GM19240 (cell line): ENCODE data around the gene LHFPL4.
"Not testable (repeated sequence)": the region's sequence is repeated elsewhere in the genome, so short reads cannot be mapped to it uniquely, and the experiment has no call there.

Experiments used
- DNase-seq: peaks from one replicate; pipeline ENCODE4 v3.0.0; 2011; ENCODE audit warnings: low spot score; ENCODE audit not compliant: insufficient read length

Gene LHFPL4

DNA sequence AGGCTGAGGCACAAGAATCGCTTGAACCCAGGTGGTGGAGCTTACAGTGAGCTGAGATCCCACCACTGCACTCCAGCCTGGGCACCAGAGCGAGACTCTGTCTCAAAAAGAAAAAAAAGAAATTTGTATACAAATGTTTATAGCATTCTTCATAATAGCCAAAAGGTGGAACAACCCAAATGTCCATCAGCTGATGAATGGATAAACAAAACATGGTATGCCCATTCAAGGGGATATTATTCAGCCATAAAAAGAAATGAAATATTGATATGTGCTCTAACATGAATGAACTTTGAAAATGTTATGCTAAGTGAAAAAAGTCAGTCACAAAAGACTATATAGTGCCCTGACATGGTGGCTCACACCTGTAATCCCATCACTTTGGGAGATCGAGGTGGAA, 11.4 kb downstream of the LHFPL4 start:
- DNase-seq = no peak

DNA sequence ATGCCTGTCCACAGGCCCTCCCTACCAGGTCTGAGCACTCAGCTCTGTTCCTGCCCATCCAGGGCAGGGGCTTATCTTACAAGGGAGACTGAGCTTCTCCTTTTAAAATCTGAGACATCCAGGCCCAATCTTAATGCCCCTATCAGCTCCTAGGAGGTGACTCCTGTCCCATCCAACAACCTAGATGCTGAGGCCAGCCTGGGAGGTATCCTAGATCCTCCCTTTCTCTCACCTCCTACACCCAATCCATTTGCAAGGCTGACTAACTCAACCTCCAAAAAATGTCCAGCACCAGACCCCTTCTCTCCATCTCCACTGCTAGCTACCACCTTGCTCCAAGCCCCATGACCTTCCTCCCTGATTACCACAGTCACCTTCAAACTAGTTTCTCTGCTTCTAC, 17.4 kb downstream of the LHFPL4 start:
- DNase-seq = no peak

DNA sequence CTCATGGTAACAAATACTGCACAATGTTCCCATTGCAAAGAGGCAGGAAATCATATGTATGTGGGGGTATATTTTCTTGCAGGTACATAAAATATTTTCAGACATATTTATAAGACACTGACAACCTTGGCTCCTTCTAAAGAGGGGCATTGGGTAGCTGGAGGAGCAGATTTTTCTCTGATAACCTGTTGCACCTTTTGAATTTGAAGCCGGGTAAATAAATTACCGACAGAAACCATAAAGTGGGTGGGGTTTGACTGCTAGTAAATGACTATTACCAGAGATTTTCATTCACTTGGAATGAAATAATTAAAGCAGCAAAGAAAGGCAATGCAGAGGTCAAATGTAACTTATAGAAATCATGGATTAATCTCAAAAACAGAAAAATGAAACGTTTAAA, 19.2 kb downstream of the LHFPL4 start:
- no peak for DNase-seq

DNA sequence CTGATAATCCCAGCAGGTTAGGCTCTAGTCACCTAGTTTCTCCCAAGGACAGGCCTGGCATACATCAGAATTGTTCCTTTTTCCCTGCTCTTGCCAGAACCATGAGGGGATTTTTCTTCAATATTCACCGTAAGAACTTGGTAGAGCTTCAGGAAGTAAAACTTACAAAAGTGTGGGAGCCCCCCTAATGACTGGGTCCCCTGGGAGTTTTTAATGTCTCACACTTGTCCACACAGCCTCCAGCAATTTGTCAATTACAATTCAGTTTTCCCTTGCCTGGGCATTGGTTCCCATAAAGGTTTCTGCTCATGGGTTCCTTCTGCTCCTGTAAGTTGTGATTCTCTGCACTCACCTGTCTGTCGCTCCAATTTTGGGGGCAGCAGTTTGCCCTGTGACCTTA, 28.5 kb downstream of the LHFPL4 start:
- no peak for DNase-seq

DNA sequence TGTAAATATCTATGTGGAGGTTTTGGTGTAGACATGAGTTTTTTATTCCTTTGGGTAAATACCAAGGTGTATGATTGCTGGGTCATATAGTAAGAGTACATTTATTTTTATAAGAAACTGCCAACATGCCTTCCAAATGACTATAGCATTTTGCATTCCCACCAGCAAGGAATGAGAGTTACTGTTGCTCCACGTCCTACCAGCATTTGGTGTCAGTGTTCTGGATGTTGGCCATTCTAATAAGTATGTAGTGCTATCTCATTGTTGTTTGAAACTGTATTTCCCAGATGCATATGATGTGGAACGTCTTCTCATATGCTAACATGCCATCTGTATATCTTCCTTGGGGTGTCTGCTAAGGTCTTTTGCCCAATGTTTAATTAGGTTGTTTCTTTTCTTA, 38.7 kb downstream of the LHFPL4 start:
- no peak for DNase-seq

DNA sequence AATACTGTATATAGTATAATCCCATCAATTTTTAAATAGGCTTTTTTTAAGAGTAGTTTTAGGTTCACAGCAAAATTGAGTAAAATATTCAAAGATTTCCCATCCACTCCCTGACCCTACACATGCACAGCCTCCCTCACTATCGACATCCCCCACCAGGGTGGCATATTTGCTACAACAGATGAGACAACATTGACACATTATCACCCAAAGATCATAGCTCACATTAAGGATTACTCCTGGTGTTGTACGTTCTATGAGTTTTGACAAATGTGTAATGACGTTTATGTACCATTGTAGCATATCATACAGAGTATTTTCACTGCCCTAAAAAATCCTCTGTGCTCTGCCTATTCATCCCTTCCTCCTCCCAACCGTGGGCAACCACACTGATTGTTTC, 39.3 kb downstream of the LHFPL4 start:
- DNase-seq = no peak

DNA sequence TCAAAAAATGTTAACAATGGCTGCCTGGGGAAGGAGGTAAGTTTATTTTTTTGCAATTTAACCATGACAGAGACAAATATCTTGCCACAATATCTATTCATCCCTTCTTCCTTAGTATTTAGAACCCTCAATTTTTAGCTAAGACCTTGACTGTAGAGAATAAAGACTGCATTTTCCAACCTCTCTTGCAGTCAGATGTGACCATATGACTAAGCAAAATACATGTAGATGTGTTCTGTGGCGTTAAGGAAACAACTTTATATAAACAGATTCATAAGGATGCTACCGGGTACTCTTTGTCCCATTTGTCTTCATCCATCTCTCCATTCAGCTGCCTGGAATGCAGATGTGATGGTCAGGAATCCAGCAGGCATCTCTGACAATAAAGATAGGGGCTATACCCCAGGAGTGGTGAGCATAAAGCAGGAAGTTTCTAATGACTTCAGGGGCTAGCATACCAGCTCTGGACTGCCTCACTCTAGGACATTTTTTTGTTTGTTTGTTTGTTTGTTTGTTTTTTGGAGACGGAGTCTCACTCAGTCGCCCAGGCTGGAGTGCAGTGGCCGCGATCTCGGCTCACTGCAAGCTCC, 41.1 kb downstream of the LHFPL4 start:
- no peak for DNase-seq

DNA sequence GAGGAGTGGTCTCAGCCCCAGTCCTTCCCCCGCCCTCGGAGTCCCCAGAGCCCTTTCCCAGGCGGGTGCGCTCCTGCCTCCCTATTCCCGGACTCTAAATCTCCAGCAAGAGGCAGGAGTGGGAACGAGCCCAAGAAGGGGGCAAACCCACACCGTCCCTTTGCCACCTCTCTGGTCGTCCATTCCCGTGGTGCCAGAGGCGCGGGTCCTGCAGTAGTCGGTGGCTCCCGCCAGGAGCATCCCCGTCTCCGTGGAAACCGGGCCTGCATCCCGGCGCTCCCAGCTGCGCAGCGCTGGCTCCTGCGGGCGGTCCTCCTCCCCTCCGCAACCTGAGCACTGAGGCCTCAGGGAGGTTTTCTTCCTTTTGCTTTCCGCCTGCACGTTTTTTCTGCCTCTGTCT, 44.8 kb downstream of the LHFPL4 start:
- DNase-seq = no peak

DNA sequence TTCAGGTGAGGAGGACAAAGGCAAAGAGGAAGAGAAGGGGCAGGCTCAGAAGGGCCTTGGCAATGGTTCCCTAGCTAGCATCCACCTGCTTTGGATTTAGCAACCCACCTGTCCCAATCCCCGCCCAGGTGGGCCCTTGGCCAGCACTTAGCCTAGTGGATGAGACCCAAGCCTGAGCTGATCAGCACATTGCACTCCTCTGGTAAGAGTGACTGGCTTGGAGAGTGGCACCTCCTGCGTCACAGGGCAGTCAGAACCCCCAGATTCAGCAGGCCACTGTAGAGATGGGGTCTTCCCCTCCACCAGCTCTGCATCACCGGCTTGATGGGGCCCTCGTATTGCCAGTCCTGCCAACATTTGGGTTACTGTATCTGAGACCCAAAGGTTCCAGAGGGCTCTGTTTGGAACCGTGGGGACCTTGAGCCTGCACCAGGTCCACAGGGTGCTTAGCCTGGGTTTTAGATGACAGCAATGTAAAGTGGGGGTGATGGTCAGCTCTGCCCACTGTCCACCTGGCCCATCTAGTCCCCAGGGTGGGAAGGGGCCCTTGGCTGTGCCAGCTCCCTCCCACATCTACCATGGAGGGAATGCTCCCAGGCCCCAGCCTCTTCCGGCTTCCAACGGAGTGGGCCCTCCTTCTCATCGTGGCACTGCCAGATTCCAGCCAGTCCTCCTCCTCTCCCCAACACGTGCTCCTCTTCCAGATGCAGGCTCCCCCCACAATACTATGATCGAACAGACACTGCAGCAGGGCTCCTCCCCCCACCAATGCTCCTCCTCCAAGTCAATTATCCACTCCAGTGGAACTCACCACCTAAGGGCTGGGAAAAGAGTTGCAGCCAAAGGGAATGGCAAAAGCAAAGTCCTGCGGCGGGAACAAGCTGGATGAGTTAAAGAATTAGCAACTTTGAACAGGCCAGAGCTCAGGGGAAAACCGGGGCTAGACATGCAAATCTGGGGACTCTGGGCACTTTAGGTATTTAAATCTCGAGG, 45.7 kb downstream of the LHFPL4 start:
- DNase-seq = no peak

DNA sequence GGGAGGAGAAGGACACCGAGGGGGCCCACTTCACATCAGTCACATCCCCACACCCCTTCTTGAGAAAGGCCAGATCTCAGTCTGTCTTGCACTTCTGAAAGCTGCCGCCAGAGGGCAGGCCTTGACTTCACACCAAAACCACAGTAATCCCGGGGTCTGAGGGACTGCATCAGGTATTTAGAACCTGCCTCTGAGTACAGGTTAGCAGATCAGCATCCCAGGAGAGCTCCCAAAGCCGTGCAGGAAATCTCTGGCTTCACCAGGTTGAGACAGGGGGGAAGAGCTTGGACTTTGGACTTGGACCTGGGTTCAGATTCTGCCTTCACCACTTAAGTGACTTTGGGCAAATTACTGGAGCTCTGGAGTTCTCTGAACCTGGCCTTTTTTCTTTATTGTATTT, 50.3 kb downstream of the LHFPL4 start:
- peak; percentile 44 for DNase-seq

DNA sequence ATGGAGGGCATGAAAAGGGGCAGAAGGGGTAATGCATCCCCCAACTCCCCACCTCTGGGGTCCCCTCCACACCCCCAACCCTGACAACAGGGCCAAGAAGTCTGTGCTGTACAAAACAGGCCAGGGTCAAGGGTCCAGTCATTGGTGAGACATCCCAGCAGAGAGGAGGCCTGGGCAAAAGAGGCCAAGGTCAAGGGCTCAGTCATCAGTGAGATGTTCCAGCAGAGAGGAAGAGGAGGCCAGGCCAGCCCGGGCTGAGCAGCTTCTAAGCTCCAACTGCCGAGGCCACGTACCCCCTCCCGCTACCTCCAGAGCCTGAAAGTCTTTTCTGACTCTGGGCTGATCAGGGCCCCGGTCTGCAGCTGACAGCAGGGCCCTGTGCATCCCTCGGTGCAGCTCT, 52.4 kb downstream of the LHFPL4 start:
- no peak for DNase-seq

DNA sequence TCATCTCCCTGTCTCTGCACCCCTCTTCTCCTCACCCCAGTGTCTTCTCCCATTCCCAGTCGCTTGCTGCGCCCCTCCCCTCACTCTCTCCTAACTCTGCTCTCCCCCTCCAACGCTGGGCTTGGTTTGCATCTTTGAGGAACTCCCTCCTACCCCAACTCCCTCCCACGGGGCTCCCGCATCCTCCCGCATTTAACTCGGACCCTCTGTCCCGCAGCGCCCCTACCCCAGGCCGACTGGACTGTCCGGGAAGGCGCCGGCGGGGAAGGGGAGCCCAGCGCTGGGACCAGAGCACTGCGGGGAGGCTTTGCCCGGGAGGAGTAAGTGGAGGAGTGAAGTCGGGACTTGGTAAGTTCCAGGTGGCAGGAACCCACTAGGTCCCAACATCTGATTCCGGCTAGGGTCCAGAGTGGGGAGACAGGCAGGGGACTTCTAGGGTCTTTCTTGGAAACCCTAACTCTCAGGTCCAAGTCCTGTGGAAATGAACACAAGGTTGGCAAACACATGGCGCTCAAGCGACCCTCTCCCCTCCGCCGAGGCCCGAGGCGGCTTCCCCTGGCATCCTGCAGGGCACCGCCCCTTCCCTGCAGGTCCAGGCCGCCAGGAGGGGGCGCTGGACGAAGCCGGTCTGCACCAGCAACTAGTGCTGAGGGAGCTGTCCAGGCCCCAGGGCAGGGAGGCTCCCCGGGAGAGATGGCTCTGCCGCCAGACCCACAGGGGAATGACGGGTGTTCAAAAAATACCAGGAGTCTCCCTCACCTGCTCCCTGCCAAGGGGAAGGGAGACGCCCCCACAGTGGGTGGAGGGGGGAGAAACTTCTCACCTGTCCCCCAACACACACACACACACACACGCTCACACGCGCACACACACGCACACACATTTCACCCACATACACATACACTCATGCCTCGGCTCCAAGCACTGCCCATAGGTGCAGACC, 53.2 kb downstream of the LHFPL4 start:
- peak; percentile 60 for DNase-seq

DNA sequence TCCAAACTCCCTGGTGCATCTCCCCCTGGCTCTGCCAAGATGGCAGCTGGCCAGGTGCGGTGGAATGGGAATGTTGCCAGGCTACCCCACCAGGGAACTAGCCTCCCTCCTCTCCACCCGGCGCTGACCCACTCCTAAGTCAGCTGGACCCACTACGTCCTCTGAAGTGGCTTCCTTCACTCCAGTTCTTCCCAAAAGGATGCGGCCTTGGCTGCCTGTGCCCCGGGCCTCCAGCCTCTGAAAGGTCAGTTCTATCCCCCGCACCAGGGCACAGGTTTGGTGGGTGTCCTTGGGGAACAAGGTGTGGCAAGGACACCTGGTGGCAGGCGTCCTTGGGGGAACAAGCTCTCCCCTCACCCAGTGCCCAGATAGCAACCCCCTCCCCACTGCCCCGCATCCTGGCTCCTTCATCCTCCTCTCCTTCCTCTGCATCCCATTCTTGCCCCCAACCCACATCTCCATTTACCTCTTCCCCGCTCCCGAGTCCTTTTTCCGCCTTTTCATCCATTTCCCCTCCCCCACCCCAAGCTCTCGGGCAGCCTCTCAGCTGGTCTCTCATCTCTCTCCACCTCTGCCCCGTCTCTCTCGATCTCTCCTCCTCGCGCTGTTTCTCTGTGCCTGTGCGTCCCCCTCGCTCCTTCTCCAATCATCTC, 54.0 kb downstream of the LHFPL4 start:
- no peak for DNase-seq

DNA sequence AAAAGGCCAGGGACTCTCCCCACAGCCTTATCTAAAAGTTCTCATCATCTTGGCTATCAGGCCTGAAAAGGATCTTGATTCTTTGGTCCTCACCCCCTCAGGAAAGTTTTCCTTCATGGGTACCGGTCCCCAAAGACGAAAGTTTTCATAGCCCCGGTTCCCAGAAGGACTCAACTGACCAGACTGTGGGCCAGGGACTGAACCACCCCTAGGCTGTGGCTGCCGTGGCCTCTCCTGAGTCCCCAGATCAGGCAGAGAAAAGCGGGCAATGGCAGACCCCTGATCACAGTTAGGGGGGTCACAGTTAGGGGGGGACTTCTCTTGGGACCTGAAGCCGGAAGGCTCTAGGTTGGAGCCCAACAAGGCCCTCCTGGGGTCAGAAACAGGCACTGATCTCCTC, 54.8 kb downstream of the LHFPL4 start:
- DNase-seq = no peak

DNA sequence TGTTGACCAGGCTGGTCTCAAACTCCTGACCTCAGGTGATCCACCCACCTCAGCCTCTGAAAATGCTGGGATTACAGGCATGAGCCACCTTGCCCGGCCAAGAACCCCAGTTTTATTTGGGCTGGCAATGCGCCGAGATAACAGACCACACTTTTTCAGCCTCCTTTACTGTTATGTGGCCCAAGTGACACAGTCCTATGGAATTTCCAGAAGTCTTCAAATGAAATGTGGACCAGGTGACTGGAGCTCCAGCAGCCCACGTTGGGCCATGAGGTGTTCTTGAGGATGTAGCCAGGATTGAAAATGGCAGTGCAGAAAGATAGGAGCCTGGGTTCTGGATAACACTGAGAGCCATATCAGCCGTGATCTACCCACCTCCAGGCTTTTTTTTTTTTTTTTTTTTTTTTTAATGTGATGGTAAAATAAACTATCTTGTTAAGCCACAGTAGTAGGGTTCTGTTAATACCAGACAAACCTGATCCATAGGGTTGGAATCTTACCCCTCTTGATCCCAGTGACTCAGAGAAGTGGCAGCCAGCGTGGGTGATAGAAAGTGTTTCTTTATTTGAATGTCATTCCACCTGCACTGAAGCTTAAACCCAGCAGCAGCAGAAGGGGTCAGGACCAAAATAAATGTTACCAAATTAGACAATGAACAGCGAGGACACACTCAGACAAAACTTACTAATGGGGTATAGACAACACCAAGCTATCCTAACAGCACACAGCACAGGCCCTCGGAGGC, 55.6 kb downstream of the LHFPL4 start:
- no peak for DNase-seq

DNA sequence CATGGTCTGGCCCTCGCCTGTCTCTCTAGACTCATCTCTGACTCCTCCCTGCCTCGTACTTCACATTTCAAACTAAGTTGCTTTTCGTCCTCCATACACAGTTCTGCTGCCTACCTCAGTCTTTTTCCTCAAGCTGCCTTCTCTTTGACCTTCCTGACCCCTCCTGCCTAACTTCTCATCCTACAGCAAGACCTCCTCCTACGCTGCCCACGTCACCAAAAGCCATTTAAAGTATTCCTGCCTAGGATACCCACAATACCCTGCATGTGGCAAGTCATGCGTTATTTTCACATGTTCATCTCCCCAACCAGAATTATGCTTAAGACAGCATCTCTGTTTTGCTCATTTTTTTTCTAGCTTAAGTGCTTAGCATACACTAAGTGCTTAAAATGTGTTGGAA, 56.7 kb downstream of the LHFPL4 start:
- no peak for DNase-seq

DNA sequence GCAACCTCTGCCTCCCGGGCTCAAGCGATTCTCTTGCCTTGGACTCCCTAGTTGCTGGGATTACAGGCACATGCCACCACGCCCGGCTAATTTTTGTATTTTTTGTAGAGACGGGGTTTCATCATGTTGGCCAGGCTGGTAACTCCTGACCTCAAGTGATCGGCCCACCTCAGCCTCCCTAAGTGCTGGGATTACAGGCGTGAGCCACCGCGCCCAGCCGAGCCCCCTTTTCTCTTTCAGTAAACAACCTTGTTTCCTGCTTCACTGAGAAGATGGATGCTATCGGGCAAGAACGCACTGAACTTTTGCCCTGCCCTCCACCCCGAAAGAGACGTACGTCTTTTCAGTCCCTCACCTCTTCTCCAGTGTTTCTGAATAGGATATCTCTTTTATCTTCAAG, 59.6 kb downstream of the LHFPL4 start:
- DNase-seq = not testable (repeated sequence)

DNA sequence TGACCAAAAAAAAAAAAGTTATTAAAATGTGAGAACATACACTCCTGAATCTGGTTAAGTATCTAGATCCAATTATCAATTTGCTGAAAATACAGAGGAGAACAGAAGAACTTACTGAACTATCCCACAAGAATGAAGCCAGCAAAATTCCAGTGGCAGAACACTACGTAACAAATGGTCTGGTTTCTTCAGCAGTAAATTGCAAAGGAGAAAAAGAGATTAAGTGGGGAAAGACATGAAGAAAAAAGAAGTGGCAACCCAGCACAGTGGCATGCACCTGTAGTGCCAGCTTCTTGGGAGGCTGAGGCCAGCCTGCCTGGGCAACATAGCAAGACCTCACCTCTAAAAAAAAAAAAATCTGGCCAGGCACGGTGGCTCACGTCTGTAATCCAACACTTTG, 62.1 kb downstream of the LHFPL4 start:
- DNase-seq = no peak

DNA sequence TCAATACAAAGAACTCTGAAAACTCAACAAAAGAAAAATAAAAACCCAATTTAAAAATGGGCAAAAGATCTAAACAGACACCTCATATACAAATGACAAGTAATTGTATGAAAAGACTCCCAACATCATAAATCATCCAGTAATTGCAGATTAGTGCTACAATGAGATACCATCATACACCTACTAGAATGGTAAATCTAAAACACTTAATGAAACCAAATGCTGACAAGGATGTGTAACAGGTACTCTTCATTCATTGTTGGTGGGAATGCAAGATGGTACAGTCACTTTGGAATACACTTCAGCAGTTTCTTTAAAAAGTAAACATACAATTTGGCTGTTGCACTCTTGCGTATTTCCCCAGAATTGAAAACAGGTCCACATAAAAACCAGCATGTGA, 68.4 kb downstream of the LHFPL4 start:
- DNase-seq = no peak

DNA sequence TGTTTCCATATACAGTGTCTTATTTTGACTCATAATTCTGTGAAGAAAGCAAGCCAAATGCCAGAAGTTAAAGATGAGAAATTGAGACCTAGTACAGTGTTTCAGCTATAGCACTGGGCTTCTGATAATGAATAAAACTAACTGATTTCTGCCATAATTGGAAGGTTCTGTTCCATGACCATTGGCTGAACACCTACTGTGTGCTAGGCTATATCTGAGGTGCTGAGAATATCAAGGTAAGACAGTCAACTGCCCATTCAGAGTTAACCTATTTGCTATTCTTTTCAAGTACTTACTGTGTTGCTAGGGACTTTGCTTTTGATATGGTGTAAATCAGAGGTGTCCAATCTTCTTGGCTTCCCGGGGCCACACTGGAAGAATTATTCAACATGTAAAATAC, 73.4 kb downstream of the LHFPL4 start:
- DNase-seq = no peak

DNA sequence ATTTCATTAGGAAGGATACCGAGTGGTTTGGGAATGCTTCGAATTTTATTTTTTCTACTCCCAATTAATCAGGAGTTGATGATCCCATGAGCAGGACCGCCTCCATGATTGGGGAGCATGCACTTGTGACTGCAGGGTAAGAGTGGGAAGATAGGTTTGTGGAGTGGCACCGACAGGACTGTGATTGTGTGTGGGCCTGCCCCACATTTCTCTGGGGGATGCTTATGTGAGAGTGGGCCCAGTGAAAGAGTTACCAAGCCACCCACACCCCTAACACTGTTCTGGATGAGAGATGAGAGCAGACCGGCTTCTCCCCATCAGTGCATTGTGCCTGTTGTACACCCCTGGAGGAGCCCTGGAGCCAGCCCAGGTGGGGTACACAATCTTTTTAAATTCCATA, 76.7 kb downstream of the LHFPL4 start:
- no peak for DNase-seq
